ENCODE results near the gene SLC16A13.

SLC16A13 gene

GRCh38 chr17:7039832-7040231, 4.0 kb downstream of the SLC16A13 start:
- no peak for DNase-seq (ENCODE audit: low spot score)
- TF ChIP-seq CTCF (IDR thresholded peaks at IDR 0.05; ENCODE audit: extremely low read depth, missing control alignments): no peak

GRCh38 chr17:7041607-7042500, 6.0 kb downstream of the SLC16A13 start:
- TF ChIP-seq CTCF (IDR thresholded peaks at IDR 0.05; ENCODE audit: extremely low read depth, missing control alignments): no peak
- DNase-seq (ENCODE audit: low spot score): peak; percentile 59

GRCh38 chr17:7042501-7043181, 6.8 kb downstream of the SLC16A13 start:
- DNase-seq (ENCODE audit: low spot score): peak; percentile 70
- no peak for TF ChIP-seq CTCF (IDR thresholded peaks at IDR 0.05; ENCODE audit: extremely low read depth, missing control alignments)

GRCh38 chr17:7043182-7043496, 7.3 kb downstream of the SLC16A13 start:
- no peak for TF ChIP-seq CTCF (IDR thresholded peaks at IDR 0.05; ENCODE audit: extremely low read depth, missing control alignments)
- DNase-seq (ENCODE audit: low spot score): no peak

GRCh38 chr17:7043497-7044198, 7.8 kb downstream of the SLC16A13 start, which contains the start of gene SLC16A11:
TSS of gene SLC16A11 (minus strand) at chr17:7044092. CDS start at chr17:7043513, 579 bp downstream.
- DNase-seq (ENCODE audit: low spot score): peak; percentile 60
- TF ChIP-seq CTCF (IDR thresholded peaks at IDR 0.05; ENCODE audit: extremely low read depth, missing control alignments): no peak

GRCh38 chr17:7045492-7046126, 9.8 kb downstream of the SLC16A13 start:
- peak; percentile 60 for TF ChIP-seq CTCF (IDR thresholded peaks at IDR 0.05; ENCODE audit: extremely low read depth, missing control alignments)
- DNase-seq (ENCODE audit: low spot score): peak; percentile 63

Measured in GM20000 (cell line).